Parietal lobe (tissue), 2 donors: ENCODE results near the gene KLF1. TPM values are rescaled to one million over a fixed set of nuclear protein-coding genes. Genes with fewer than 3 reads are reported as not detected.

ENCODE experiments used
- small RNA-seq: library from RNA; depleted of rRNA; stranded (forward); fragments of <200 nt; gene quantifications from one replicate; pipeline ENCODE3, GENCODE V24; 2014; ENCODE audit warnings: low replicate concordance
- total RNA-seq: library from RNA; depleted of rRNA; stranded (reverse); fragments of >200 nt; gene quantifications from one replicate; pipeline ENCODE4 v1.2.3, GENCODE V29; 2014

Gene KLF1
- 0.31 TPM for total RNA-seq

DNA sequence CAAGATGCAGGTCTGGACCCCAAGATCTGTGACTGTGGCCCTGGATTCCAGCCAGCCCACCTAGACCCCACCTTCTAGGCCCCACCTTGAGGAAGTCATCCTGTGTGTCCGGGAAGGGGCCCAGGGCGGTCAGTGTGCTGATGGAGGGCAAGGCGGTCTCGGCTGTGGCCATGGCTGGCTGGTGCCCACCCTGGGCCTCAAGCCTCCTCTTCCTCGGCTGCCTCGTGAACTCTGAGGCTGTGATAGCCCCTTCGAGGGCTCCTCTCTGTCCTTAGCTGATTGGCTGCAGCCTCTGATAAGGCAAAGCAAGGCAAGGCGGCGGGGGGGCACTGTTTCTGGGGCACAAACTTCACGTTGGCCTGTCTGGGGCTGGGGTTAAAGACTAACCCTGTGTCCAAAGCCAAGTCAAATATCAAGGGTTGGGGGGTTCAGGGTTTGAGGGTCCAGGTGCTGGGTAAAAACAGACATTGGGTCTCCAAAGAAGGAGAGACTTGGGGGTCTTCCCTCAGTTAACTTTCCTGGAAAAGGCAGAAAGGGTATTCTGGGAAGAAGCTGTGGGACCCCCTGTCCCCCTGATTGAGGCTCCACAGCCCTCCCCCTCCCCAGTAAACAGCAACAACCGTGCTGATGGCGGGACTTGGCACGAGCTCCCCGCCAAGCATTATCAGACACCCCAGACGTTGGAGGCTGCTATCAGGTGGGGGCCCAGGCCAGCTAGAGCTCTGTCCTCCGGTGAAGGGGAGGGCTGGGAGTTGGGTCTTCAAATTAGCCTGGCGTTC, at the start of gene KLF1:
Gene KLF1, minus strand, starts transcription at position 233 of the 779 bp plus-strand sequence. Its CDS starts 61 bp downstream, at position 172.

DNA sequence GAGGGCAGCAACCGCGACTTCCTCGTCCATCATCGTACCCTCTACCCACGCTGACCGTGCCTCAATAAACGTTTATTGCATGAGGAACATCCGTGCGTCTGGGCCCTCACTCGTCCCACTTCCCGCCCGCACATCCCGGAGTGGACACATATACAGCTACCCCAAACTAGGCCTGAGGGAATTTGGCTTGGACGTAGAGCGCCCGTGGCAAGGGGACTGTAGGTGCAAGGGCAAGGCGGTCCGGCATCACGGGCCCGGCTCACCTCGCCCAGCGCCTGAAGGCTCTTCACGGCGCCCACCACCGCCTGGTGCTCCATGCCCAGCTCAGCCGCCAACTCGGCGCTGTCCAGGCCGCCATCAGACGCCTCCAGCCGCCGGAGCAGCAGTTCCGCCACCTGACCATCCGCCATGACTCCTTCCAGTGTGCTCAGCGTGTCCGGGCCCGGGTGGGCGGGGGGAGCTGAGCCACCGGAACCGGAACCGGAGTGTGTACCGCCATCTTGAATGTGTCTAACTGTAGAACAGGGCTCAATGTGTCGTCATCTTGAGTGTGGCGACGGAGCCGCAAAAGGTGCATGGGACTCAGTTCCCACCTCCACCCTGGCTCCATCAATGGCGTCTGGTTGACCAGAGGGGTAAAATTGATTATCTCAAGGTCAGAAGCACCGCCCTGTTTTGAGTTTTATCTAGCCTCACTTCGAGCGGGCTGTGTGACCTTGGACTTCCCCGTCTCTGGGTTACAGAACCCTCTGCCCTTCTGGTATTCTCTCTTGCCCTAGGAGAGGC, 46.5 kb upstream of the KLF1 start, which contains the start of gene FARSA:
Gene FARSA, minus strand, starts transcription at position 425 of the 786 bp plus-strand sequence. Its CDS starts 15 bp downstream, at position 410.

DNA sequence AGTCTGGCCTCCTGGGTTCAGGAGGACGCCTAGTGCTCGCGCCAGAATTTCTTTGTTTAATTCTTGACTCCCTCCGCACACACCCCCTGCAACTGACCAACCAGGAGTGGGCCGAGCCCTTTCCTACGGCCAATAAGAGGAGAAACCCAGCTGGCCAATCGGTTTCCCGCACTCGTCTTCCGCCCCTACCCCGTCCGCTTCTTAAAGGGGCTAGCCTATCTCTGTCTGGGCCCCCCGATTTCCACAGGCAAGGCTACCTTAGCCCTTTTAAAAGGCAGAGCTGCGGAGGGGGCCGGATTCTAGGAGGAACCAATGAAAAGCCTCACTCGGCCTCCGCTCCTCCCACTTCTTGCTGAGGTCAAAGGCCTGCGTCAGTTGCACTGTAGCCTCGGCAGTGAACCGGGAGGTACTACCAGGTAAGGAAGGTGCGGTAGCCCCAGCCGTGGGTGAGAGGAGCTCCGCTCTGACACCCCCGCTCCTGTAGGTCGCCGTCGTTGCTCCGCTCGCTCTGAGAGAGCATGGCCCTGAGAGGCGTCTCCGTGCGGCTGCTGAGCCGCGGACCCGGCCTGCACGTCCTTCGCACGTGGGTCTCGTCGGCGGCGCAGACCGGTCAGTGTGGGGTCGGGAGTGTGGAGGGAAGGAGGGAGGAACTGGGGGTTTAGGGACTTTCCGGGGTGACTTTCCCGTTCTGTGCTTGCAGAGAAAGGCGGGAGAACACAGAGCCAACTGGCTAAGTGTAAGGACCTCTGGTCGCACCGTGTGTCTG, 4.0 kb upstream of the KLF1 start, which contains the start of gene GCDH:
Gene GCDH, plus strand, starts transcription at position 374 of the 766 bp plus-strand sequence. Its CDS starts 145 bp downstream, at position 519.

DNA sequence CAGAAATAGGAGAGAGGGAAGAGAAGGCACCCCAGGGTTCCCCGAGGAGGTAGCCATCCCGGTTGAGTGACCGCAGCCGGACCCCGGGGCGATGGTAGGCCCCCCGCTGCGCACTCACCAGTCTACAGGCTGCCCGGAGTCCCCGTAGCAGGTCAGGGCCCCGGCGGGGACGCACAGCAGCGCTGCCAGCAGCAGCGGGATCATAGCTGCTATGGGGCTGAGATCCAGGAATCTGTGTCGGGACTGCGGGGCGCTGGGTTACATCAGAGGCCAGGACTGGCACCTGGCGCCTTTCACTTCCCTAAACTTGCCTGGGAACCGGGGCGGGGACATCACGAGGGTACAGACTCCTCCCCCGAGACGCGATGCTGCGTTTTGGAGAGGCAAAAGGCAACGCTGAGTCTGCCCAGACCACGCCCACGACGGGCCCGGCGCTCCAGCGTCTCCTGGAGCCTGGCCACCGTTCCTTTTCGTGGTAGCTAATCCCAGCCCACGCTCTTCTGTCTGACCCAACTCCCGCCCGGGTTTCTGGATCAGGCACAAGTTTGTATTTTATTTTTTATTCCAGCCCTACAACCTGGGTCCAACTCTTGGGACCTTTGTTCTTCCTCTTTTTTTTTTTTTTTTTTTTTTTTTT, 5.7 kb downstream of the KLF1 start, which contains the start of gene DNASE2:
Gene DNASE2, minus strand, starts transcription at position 278 of the 637 bp plus-strand sequence. Its CDS starts 74 bp downstream, at position 204.

DNA sequence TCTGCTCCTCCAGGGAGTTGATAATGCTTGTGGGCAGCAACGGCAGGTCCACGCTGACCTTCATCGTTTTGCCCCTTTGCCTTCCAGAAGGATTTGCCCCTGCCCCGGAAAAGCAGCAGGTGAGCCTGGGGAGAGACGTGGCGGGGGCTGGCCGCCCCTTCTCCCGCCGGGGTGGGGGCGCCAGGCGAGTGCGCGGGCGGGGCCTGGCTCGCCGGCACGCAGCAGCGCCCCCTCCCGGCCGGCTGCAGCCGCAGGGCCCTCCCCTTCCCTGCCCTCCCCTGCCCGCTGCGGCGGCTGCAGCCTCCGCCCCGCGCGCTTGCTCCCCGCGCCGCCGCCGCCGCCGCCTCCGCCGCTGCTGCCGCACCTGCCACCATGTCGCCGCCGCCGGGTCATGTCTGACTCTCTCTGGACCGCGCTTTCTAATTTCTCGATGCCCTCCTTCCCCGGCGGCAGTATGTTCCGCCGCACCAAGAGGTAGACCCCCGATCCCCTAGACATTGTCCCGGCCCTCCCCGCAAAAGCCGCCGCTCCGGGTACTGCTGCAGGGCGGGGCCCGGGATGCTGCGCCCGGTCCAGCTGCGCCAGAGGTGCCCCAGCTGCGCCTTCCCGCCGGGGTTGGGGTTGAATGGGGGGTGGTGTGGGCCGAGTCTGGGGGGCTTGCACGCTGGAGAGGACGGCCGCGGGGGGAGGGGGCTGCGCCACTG, 48.7 kb downstream of the KLF1 start, which contains the start of gene MAST1:
Gene MAST1, plus strand, starts transcription at position 334 of the 704 bp plus-strand sequence. Its CDS starts 58 bp downstream, at position 392.

DNA sequence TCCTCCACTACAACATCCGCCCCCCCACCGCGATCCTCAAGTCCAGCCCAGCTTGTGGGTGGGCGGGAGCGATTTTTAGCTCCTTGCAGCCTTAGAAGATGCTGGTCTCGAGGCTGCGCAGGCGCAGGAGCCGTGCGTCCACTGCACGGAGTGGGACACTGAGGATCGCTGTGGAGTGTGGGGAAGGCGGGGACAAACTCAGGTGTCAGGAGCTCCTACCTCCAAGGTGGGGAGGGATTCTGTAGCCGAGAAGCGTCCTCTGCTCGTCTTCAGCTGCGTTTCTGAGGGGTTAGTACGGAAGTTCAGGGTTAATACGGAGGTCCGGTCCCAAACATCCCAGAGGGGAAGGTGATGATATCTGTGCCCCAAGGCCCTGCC, 52.4 kb downstream of the KLF1 start, which contains the start of gene RTBDN:
Gene RTBDN, minus strand, starts transcription at position 14 of the 378 bp plus-strand sequence. CDS start 4,600 bp downstream, outside the sequence.

Small RNA genes lying within 50 kb of the gene (small RNA-seq; reads per million reads assigned to genes)
- gene MIR5695 (0.28 reads per million), gene MIR6794 (not detected)

Other genes with a start within 250 kb of the KLF1 start
- gene MAN2B1, start 220.5 kb downstream of the KLF1 start, total RNA-seq: 13.8 TPM
- 14.4 TPM for gene WDR83, start 220.4 kb downstream of the KLF1 start, total RNA-seq
- 110 TPM for gene DHPS, start 205.3 kb downstream of the KLF1 start, total RNA-seq
- not detected for gene GNG14, start 199.2 kb downstream of the KLF1 start, total RNA-seq
- gene FBXW9, start 190.6 kb downstream of the KLF1 start, total RNA-seq: 8.1 TPM
- 90.1 TPM for gene TNPO2, start 163.3 kb downstream of the KLF1 start, total RNA-seq
- gene TRIR, start 152.5 kb downstream of the KLF1 start, total RNA-seq: 157 TPM
- gene GET3, start 149.7 kb downstream of the KLF1 start, total RNA-seq: 45.4 TPM
- not detected for gene BEST2, start 135.4 kb downstream of the KLF1 start, total RNA-seq
- gene HOOK2, start 111.6 kb downstream of the KLF1 start, total RNA-seq: 35.4 TPM
- 10.3 TPM for gene JUNB, start 95.7 kb downstream of the KLF1 start, total RNA-seq
- gene PRDX2, start 85.4 kb downstream of the KLF1 start, total RNA-seq: 189 TPM
- gene THSD8, start 85.1 kb downstream of the KLF1 start, total RNA-seq: not detected
- 16.9 TPM for gene RNASEH2A, start 80.6 kb downstream of the KLF1 start, total RNA-seq
- 2.2 TPM for gene RTBDN, start 52.6 kb downstream of the KLF1 start, total RNA-seq
- 131 TPM for gene MAST1, start 48.7 kb downstream of the KLF1 start, total RNA-seq
- 2.5 TPM for gene DNASE2, start 5.8 kb downstream of the KLF1 start, total RNA-seq
- 25.7 TPM for gene GCDH, start 4.0 kb upstream of the KLF1 start, total RNA-seq
- gene SYCE2, start 32.1 kb upstream of the KLF1 start, total RNA-seq: not detected
- 55.7 TPM for gene FARSA, start 46.5 kb upstream of the KLF1 start, total RNA-seq
- gene CALR, start 51.4 kb upstream of the KLF1 start, total RNA-seq: 211 TPM
- gene RAD23A, start 58.7 kb upstream of the KLF1 start, total RNA-seq: 35.1 TPM
- 15.3 TPM for gene GADD45GIP1, start 70.0 kb upstream of the KLF1 start, total RNA-seq
- gene DAND5, start 82.4 kb upstream of the KLF1 start, total RNA-seq: not detected
- 235 TPM for gene NFIX, start 108.3 kb upstream of the KLF1 start, total RNA-seq
- gene LYL1, start 215.7 kb upstream of the KLF1 start, total RNA-seq: 2.8 TPM
- 32.2 TPM for gene TRMT1, start 229.5 kb upstream of the KLF1 start, total RNA-seq
- gene NACC1, start 231.1 kb upstream of the KLF1 start, total RNA-seq: 26.9 TPM